Fibroblast of skin of back (primary cell): ENCODE data around the gene TTC17.
"Not testable (repeated sequence)": the region's sequence is repeated elsewhere in the genome, so short reads cannot be mapped to it uniquely, and the experiment has no call there.

Experiments used
- DNase-seq: peaks from one replicate; pipeline ENCODE4 v3.0.0-alpha.2; 2013

The TTC17 gene

DNA sequence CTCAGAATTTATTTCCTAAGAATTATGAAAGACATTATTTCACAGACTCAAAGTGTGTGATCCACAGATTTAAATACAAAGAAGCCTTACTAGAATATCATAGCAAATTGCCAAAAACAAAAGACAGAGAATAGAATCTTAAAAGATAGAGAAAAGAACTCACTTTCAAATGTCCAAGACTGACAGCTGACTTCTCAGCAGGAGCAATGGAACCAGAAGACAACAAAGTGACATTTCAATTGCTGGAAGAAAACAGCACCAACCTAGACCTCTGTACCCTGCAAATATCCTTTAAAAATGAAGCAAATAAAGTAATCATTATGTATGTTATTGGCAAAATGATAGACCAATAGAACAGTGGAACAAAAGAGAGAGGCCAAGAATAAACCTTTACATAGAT, 109.2 kb downstream of the TTC17 start:
- DNase-seq = peak; percentile 6

DNA sequence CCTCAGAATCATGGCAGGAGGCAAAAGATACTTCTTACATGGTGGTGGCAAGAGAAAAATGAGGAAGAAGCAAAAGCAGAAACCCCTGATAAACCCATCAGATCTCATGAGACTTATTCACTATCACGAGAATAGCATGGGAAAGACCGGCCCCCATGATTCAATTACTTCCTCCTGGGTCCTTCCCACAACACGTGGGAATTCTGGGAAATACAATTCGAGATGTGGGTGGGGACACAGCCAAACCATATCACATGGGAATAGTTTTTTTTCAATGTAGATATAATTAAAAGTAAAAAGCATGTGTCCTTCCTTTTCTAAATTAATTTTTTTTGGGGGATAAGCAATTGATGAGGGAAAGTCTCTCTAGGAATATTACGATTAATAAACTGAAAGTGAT, 118.8 kb downstream of the TTC17 start:
- not testable (repeated sequence) for DNase-seq

DNA sequence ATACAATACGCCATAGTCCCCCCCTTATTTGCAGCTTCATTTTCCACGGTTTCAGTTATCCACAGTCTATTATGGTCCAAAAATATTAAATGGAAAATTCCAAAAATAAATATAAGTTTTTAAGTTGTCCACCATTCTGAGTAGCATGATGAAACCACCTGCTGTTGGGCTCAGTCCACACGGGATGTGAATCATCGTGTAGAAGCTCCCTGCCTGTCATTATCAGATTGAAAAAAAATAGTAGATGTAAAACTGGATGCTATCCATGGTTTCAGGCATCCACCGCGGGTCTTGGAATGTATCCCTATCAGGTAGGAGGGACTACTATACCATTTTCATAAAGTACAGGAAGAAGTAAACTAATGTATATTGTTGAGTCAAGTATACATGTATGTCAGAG, 127.4 kb downstream of the TTC17 start:
- no peak for DNase-seq

DNA sequence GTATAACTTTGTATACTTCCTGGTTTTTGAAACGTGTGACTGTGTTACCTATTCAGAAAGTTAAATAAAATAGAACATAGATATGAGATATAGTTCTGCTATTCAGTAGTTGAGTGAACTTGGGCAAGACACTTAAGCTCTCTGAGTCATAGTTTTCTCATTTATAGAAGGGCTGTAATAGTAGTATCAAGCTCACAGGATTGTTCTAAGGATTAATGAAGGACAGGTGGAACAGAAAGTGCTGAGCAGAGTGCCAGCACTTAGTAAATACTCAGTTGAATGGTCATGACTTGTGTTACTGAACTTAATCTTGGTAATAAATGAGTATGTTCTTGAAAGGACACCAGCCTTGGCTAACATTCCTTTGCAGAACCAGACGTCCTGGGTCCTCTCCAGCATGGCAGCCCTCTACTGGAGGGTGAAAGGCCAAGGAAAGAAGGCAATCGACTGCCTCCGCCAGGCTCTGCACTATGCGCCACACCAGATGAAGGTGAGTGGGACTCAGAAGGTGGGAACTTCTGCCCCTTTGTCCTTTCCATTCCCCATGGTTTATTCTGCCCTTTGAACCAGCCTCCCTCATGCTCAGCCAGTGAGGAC, 131.2 kb downstream of the TTC17 start:
- no peak for DNase-seq

DNA sequence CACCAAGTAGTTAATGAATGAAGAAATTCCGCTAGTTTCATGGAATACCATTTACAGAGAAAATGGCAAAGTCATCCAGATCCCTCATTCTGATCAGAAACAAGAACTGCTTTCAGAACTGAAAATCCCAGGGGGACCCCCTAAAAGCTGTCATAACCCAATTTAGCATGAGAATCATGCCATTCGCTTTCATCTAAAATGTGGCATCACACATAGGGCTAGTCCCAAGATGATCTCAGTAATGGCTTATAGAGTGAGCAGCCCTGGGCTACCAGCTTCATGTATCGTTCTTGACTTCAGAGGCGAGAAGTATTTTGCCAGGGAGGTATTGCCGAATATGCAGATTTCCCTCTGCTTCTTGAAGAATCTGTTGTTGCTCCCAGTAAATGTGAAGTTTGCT, 134.0 kb downstream of the TTC17 start:
- no peak for DNase-seq

DNA sequence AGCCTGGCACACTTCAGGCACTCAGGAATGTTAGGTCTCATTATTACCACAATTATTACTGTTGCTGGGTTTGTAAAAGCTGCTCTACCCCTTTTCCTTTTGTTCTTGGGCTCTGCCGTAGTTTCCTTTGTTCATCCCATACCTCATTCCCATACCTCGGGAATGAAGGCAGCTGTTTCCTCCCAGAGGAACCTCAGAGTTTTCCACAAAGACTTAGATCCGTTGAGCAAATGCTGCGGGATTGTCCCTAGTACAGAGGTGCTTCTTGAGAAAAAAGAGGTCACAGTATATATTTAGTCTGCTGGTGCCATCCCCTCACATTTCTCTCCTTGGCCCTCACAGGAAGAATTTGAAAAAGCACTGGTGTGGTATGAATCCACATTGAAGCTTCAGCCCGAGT, 134.7 kb downstream of the TTC17 start:
- DNase-seq = no peak

DNA sequence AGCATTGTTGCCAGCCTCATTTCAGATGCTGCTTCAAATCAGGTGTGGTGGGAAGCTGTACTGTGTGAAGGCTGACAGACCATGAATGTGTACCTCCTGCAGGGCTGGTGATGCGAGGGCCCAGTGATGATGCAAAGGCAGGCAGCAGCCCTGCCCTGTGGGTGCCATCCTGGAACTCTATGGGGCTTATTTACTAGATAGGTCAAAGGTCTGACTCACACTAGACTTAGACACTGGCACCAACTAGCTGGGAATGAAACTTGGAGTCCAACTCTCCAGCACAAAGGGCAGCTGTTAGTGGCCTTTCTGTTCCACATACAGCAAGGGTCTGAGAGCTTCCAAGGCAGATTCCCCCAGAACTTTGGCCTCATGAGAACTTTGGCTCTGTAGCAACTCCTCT, 138.4 kb downstream of the TTC17 start:
- no peak for DNase-seq

DNA sequence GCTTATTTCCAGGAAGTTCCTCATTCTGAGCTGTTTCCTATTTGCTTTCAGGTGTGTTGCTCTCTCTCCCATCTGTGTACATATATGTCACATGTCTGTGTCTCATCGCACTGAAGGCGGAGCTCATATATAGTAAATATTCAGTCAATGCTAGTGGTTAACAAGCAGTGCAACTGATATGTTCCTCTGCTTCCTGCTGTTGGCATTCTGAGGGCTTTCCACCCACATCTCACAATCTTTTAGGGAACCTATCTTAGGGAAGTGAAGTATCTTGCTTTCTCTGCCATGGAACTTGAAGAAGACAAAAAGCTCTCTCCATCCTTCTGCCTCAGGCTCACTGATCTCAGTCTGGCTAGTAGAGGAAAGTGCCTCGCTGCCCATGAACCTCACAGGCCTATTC, 139.8 kb downstream of the TTC17 start:
- DNase-seq = no peak

DNA sequence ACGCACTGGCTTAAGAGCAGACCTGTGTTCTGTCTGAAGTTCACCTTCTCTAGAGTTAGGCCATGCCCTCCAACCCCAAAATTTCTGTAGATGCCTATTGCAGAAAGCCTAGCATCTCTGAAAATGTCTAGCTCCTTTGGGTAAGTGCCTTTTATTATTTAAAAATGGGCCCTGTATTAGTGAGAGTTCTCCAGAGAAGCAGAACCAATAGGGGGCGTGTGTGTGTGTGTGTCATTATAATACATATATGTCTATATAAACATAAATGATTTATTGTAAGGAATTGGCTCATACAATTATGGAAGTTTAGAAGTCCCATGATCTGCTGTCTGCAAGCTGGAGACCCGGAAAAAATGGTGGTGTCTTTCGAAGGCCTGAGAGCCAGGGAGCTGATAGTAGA, 144.7 kb downstream of the TTC17 start:
- no peak for DNase-seq

DNA sequence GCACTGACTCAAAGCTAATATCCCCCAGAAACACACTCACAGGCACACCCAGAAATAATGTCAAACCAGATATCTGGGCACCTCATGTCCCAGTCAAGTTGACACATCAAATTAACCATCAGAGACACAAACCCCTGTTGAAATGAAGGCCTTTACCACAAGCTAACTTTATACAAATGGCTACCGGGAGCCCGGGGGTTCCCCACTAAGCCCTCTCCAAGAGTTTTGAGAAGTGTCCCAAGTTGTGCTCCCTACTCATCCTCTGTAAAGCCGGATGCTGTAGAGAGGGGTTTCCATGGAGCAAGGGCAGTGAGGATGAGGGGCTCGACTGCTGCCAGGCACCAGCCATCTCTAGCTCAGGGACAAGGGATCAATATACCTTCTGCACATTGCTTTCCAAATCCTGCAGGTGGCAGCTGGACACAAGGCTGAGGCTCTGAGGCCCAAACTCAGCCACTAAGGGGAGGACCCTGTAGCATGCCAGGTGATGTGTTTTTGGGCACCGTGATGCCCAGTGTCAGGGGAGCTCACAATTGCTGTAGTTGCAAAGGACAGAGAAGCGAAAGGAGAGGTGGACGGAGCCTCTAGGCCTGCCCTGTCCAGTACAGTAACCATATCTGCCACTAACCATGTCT, 145.7 kb downstream of the TTC17 start:
- DNase-seq = no peak

DNA sequence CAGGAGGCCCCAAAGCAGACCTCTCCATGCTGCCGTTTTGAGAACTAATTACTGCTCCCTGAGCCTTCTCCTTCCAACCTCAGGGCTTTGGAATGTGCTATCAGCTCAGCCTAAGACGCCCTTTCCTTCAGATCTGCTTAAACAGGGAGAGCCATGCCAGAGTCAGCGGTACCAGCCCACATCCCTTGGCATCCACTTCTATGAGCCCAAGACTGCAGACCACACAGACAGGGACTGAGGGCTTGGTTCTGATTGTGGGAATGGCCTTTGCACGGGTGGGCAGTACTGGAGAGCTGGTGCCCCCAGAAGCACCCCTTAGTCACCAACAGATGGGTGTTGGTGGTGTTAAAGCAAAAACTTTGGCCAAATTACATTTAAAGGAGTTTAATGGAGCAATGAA, 146.5 kb downstream of the TTC17 start:
- DNase-seq = no peak

DNA sequence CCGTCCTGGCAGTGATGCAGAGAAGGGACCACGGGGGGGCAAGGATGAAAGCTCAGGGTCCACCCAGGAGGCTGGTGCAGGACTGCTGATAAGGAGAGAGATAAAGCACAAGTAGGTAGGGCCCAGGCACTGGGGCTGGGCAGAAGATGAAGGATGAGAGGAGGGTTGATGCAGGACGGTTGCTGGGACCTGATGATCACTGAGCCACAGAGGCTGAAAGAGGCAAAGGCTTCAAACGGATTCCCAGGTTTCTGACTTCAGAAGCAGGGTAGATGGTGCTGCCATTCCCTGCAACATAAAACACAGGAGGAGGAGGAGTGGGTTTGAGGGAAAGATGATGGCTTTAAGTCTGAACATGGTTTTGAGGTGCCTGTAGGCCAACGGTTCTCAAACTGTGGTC, 148.5 kb downstream of the TTC17 start:
- DNase-seq = no peak

DNA sequence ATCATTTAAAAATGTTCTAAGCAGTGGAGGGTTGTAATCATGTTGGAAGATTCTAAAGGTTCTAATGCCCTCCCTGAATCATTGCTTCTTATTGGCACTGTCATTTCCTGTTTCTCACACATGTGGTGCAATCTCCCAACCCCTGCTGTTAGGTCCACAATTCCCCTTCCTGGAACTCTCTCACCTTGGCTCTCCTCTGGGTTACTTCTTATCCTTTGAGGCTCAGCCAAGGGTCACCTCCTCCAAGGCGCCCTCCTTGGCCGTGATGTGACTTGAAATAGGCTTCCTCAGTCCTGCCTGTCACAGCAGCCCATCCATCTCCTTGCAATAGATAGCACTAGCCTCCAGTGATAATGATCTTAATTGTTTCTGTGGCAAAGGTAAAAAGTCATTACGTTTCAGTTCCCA, 149.8 kb downstream of the TTC17 start:
- peak; percentile 65 for DNase-seq

DNA sequence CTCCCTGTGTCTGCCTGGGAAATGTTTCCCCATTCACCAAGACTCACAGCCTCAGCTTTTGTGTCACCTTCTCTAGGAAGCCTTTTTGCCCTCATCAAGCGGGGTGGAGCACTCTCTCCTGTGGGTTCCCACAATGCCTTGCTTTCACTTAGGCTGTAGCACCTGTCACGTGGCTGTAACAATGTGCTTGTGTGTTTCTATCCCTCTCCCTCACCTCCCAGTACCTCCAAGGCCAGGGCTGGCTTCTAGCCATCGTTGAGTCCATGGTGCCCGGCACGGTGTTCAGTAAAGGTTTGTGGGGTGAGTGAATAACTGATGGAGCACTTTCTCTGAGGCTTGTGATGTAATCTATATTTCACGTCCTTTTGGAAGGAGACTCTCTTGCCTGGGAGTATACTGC, 153.2 kb downstream of the TTC17 start:
- DNase-seq = no peak

DNA sequence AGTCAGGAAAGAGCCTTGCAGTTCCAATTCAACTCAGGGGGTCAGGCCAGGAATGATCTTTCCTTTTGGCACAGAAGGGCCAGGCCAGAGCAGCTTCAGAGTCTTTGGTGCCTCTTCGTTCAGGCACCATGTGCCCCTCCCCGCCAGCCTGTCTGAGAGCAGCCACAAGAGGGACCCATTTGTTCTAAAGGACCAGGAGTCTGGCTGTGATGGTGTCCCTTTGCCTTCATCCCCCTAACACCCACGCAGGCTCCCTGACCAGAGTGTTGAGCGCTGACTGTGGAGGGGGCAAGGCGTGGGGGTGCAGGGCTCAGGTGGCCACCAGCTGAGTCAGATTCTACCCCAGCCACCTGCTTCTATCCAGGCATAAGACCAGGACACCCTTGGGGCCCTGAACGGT, 156.4 kb downstream of the TTC17 start:
- DNase-seq = no peak

DNA sequence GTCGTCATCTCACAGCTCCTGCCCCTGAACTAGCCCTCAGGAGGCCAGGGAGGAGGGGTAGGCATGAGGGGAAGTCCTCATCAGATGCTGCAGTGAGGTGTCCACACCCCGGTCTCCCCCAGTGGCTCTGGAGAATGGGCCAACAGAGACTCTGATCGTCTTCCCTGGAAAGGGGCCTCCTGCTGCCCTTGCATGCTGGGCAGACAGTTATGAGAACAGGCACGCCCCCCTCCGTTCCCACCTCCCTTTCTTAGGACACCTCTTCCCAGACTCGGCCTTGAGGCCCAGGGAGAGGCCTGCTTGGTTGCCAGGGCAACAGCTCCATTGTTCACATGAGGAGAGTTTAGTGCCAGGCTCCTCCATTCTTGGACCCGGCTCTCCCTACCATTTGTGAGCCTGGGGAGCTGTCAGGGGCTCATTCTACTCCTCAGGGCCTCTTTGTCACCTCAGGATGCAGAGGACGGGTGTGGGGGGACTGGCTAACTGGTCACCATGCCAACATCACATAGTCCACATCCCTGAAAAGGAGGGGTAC, 157.7 kb downstream of the TTC17 start:
- no peak for DNase-seq

DNA sequence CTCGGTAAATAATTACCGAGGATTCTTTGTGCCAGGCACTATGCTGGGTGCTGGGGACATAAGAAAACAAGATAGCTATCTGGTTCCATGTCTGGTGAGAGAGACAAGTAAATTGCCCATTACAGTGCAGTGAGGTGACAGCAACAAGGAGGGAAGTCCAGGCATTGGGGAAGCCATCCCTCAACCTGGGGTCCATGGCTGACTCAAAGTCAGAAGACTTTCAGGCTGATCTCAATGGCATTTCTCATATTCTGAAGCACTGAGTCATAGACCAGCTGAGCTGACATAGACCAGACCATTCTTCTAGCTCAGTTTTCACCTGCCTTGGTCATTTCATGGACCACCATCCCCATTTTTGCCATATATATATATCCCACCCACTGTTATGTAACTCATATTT, 158.8 kb downstream of the TTC17 start:
- DNase-seq = peak; percentile 14

DNA sequence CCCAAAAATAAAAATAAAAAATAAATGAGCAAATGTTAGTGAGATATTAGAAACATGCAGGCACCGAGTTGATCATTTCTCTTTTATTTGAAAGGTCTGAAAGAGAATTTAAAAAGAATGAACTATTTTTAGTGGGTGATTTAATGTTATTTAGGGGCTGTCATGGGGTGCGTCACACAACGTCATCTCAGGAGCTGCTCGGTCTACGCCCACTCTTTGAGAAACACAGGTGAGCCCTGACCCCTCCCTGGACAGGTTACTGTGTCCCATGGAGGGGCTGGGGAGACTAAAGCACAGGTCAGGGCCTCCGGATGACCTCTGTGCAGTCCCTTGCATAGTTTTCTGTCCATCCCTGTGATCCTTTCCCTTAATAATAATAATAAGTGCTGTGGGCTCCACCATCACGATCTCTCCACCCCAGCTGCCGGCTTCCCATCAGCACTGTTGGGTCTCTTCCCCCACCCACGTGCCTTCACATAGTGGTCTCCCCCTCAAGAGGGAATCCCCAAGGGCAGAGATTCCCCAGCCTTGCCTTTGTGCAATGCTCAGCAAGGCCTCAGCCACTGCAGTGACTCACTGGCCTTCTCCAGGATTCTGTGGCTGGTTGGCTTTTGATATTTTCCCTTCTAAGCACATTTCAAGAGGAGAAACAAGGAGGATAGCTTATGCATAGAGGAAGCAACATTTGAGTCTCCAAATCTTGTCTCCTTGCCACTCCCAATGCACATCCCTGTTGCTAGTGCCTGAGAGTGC, 159.9 kb downstream of the TTC17 start:
- no peak for DNase-seq

DNA sequence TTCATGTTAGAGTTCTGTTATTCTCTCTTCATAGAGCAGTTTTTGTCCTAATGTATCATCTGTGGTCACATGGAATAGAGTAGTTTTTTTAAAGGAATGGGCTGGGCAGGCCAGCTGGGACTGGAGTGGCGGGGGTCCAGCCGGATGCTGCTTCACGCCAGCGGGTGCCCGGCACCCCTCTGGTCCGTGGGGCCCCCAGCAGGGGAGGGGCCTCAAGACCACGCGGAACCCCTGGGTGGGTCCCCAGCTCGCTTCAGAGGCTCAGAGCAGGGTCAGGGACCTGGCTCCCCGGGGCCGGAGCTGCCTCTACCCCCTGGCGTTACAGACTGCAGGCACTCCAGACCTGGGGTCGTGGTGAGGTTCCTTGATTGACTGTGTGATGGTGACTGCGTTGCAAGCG, 162.8 kb downstream of the TTC17 start:
- DNase-seq = no peak

DNA sequence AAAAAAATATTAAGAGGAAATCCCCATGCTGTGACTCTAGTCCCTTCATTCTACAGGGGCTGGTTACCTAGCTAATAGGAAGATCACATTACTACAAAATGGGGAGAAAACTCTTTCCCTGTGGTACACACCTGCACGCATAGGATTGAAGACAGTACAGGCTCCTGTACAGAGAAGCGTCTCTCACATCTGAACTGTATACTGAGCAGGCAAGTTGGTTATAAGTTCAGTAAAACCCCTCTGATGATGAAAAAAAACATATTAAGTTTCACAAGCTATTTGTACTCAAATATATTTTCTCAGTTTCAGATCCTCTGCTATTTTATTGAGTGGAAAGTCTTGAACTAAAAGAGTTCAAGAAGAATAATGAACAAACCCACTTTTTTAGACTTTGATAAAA, 164.9 kb downstream of the TTC17 start:
- no peak for DNase-seq

DNA sequence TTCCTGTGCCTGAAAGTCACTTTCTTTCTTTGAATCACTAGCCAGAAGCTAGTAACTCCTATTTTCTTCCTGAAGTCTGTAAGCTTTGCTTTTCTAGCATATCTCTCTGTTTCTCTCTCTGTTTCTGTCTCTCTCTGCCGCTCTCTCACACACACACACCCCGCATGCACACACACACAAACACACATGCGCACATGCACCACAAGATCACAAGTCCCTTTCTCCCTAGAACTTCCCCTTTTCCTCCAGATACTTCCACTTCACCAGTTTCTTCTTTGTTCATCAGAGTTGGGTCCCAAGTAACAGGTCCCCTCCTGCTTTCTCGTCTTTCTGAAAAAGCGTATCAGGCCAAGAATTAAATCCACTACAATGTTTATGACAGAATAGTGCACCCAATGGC, 173.3 kb downstream of the TTC17 start:
- no peak for DNase-seq

DNA sequence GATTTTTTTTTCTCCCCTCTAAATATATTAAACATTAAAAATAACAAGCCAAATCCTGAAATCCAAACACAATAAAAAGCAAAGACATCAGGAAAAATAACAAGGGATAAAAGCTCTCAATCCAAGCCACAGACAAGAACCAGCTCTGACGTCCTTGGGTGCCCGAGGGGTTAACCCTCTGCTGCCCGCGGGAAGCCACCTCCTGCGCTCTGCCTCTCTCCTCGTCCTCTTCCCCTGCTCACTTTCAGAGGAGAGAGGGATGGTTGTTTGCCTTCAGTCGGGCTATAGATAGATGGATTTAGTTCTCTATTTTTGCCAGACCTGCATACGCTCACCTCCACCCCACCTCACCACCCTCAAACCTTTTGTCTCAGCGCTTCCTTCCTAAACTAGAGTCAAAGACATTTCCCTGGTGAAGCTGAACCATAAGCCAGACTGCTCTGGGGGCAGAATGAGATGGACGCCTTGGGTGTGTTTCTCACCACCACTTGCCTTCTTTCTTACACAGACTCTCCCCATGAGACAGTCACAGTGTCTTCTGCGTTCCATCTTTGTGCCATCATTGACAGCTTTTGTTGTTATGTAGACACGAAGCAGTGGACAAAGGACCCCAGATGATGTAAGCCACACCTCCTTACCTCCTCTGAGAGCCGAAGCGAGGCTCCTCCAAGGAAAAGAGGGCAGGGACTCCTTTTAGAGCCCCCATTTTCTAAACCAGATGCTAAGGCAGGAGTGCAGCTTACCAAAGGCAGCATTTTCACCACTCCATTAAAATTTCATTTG, 179.3 kb downstream of the TTC17 start:
- no peak for DNase-seq

DNA sequence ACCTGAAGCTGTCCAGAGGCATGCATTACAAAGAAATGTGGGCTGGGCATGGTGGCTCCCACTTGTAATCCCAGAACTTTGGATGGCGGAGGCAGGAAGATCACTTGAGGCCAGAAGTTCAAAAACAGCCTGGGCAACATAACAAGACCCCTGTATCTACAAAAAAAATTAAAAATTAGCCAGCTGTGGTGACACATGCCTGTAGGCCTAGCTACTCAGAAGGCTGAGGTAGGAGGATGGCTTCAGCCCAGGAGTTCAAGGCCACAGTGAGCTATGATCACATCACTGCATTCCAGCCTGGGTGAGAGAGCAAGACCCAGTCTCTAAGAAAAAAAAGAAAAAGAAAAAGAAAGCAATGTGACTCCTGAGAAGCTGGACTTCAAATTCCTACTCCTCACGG, 183.3 kb downstream of the TTC17 start:
- DNase-seq = no peak
